ENCODE results near the gene NF1. TPM values are rescaled to one million over a fixed set of nuclear protein-coding genes. Genes with fewer than 3 reads are reported as not detected.
A peak's percentile ranks its signal among the peaks of the same experiment; 100 is the strongest.
"Not testable (repeated sequence)": the region's sequence is repeated elsewhere in the genome, so short reads cannot be mapped to it uniquely, and the experiment has no call there.

NF1 gene, protein sequence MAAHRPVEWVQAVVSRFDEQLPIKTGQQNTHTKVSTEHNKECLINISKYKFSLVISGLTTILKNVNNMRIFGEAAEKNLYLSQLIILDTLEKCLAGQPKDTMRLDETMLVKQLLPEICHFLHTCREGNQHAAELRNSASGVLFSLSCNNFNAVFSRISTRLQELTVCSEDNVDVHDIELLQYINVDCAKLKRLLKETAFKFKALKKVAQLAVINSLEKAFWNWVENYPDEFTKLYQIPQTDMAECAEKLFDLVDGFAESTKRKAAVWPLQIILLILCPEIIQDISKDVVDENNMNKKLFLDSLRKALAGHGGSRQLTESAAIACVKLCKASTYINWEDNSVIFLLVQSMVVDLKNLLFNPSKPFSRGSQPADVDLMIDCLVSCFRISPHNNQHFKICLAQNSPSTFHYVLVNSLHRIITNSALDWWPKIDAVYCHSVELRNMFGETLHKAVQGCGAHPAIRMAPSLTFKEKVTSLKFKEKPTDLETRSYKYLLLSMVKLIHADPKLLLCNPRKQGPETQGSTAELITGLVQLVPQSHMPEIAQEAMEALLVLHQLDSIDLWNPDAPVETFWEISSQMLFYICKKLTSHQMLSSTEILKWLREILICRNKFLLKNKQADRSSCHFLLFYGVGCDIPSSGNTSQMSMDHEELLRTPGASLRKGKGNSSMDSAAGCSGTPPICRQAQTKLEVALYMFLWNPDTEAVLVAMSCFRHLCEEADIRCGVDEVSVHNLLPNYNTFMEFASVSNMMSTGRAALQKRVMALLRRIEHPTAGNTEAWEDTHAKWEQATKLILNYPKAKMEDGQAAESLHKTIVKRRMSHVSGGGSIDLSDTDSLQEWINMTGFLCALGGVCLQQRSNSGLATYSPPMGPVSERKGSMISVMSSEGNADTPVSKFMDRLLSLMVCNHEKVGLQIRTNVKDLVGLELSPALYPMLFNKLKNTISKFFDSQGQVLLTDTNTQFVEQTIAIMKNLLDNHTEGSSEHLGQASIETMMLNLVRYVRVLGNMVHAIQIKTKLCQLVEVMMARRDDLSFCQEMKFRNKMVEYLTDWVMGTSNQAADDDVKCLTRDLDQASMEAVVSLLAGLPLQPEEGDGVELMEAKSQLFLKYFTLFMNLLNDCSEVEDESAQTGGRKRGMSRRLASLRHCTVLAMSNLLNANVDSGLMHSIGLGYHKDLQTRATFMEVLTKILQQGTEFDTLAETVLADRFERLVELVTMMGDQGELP (N-terminal part only)
- 100 to 1,000 TPM in 1 of 4 donors, 10 to 100 TPM in 3; 34.8 to 106 (median 59.2) TPM for total RNA-seq

DNA sequence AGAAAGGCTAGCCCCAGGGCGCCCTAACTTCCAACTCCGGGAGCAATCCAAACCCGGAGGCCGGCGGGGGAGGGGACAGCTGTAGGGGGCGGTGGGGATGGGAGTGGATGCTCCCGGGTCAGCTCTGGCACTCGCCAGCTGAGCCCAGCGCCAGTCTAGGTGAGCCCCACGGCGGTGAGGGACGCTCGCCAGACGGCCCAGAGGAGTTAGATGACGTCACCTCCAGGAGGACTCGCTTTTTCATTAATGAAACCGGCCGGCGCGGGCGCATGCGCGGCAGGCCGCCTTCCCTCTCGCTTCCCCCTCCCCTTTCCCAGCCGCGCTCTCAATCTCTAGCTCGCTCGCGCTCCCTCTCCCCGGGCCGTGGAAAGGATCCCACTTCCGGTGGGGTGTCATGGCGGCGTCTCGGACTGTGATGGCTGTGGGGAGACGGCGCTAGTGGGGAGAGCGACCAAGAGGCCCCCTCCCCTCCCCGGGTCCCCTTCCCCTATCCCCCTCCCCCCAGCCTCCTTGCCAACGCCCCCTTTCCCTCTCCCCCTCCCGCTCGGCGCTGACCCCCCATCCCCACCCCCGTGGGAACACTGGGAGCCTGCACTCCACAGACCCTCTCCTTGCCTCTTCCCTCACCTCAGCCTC lies at the start of gene NF1:
TSS of gene NF1 (plus strand) at position 378 of the 636 bp plus-strand sequence. CDS start 333 bp downstream, outside the sequence.
- Histone ChIP-seq H3K4me3 (peak within 1 kb of the TSS; percentile 83 to 97 (median 94)), H3K36me3 (no peaks in the 10 kb centered on the region), H3K4me1 (peaks cover 0 to 17% (median 12%) of the 10 kb centered on the region in 4 donors), H3K27me3 (no peaks in the 10 kb centered on the region), H3K27ac (peak within 1 kb of the TSS; percentile 89 to 97 (median 94)), H3K9me3 (no peaks in the 10 kb centered on the region)
- peak; percentile 97 for DNase-seq
- peak; percentile 71 for TF ChIP-seq POLR2A (IDR thresholded peaks at IDR 0.05)
- TF ChIP-seq, protein P1, sequence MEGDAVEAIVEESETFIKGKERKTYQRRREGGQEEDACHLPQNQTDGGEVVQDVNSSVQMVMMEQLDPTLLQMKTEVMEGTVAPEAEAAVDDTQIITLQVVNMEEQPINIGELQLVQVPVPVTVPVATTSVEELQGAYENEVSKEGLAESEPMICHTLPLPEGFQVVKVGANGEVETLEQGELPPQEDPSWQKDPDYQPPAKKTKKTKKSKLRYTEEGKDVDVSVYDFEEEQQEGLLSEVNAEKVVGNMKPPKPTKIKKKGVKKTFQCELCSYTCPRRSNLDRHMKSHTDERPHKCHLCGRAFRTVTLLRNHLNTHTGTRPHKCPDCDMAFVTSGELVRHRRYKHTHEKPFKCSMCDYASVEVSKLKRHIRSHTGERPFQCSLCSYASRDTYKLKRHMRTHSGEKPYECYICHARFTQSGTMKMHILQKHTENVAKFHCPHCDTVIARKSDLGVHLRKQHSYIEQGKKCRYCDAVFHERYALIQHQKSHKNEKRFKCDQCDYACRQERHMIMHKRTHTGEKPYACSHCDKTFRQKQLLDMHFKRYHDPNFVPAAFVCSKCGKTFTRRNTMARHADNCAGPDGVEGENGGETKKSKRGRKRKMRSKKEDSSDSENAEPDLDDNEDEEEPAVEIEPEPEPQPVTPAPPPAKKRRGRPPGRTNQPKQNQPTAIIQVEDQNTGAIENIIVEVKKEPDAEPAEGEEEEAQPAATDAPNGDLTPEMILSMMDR (IDR thresholded peaks at IDR 0.05), result no peak
- TF ChIP-seq POLR2AphosphoS5 (IDR thresholded peaks at IDR 0.05), result peak; percentile 65 to 89 (median 88)
- TF ChIP-seq EP300 (IDR thresholded peaks at IDR 0.05; ENCODE audit: low read depth), result no peak
- WGBS, 2 donors (ENCODE audit: low coverage in 1 of 2), result 0% methylated on average over 40 of the region's 45 CpGs; no CpG with 5 or more reads in 1 of the 2 donors
- intact Hi-C loops (cut with DNase I; ENCODE audit: low total_unique reads), result no loop called here
- in situ Hi-C loops (cut with MboI; ENCODE audit: low pct_ligation_motif_present in 1 of 4, low pct_unique_long_range_greater_than_20kb in 1 of 4, low sequenced_read_pairs in 3 of 4), result loop anchor here in 1 of 4 donors (10.0 kb wide), 1 partner anchor 80 kb away; no protein-coding TSS in a partner anchor

DNA sequence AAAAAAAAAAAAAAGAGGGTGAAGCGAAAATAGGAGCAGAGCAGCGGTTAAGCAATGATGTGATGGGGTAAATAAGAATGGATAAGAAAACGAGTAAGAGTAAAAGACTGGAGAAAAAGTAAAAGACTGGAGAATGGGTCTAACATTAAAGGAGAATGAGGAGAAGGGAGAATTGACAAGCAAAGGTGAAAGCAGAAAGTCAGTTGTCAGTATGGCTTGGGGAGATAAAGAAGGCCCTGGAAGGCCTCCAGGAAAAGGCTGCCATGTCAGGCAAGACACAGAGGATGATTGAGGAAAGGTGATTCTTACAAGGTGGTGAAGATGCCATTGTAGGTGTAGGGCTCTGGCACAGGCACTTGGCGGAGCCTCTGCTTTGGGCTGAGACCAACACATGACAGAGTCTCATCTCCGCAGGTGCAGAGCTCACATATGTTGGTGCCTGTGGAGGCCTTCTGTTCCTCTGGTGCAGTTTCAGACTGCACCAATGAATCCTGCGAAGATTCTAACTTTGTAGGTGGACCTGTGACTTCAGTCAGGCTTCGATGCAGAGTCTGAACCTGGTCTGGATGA lies 47.8 kb upstream of the NF1 start:
- H3K4me1 ChIP-seq; DNase-seq; H3K36me3 ChIP-seq; H3K9me3 ChIP-seq; intact Hi-C loops (cut with DNase I; ENCODE audit: low total_unique reads); in situ Hi-C loops (cut with MboI; ENCODE audit: low pct_ligation_motif_present in 1 of 4, low pct_unique_long_range_greater_than_20kb in 1 of 4, low sequenced_read_pairs in 3 of 4); H3K27ac ChIP-seq; H3K4me3 ChIP-seq; H3K27me3 ChIP-seq: not testable (repeated sequence)
- 40 to 94% methylated on average over 1 to 5 of the region's 7 CpGs for WGBS, 2 donors (ENCODE audit: low coverage in 1 of 2)

DNA sequence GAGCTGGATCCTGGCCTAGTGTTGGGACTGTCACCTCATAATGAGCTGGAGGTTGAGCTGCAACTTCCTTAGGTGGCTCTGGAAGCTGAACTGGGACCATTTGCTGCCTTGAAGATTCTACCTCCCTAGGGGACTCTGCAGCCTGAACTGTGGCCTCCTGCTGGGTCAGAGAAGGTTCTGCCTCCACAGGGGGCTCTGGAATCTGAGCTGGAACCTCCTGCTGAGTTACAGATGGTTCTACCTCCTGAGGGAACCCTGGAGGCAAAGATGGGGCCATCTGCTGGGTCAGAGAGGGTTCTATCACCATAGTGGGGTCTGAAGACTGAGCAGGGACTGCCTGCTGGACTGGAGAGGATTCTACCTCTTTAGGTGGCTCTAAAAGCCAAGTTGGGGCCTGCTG lies 46.6 kb upstream of the NF1 start:
- in situ Hi-C loops (cut with MboI; ENCODE audit: low pct_ligation_motif_present in 1 of 4, low pct_unique_long_range_greater_than_20kb in 1 of 4, low sequenced_read_pairs in 3 of 4), result no loop called here
- H3K4me1 ChIP-seq, result no peaks in the 10 kb centered on the region
- H3K36me3 ChIP-seq, result no peaks in the 10 kb centered on the region
- intact Hi-C loops (cut with DNase I; ENCODE audit: low total_unique reads), result no loop called here
- no peak for DNase-seq
- no peaks in the 10 kb centered on the region for H3K27me3 ChIP-seq
- H3K4me3 ChIP-seq, result no peak overlapping the region
- no peak overlapping the region for H3K27ac ChIP-seq
- H3K9me3 ChIP-seq, result no peaks in the 10 kb centered on the region
- no peak for TF ChIP-seq POLR2A (IDR thresholded peaks at IDR 0.05)

DNA sequence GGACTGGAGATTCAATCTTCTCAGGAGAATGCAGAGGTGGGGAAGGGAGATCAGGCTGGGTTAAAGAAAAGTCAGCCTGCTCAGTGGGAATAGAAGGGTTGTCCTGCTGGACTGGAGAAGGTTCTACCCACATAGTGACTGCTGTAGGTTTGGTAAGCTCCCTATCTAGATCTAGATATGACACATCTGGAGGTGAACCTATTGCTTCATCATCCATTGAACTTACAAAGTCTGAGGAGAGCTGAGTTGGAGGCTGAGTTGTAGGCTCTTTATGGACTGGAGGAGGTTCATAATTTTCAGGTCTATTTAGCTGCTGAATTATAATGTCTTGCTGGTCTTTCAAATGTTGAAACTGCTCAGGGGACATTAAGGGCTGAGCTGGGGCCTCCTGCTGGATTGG lies 46.0 kb upstream of the NF1 start:
- no peaks in the 10 kb centered on the region for H3K9me3 ChIP-seq
- H3K27ac ChIP-seq, result no peak overlapping the region
- TF ChIP-seq, protein P1 (IDR thresholded peaks at IDR 0.05), result no peak
- TF ChIP-seq POLR2A (IDR thresholded peaks at IDR 0.05), result no peak
- TF ChIP-seq EP300 (IDR thresholded peaks at IDR 0.05; ENCODE audit: low read depth), result no peak
- TF ChIP-seq POLR2AphosphoS5 (IDR thresholded peaks at IDR 0.05), result no peak
- no peak overlapping the region for H3K4me3 ChIP-seq
- H3K27me3 ChIP-seq, result no peaks in the 10 kb centered on the region
- in situ Hi-C loops (cut with MboI; ENCODE audit: low pct_ligation_motif_present in 1 of 4, low pct_unique_long_range_greater_than_20kb in 1 of 4, low sequenced_read_pairs in 3 of 4) (no loop called here), intact Hi-C loops (cut with DNase I; ENCODE audit: low total_unique reads) (no loop called here)
- H3K36me3 ChIP-seq, result no peaks in the 10 kb centered on the region
- no peak for DNase-seq
- H3K4me1 ChIP-seq, result no peaks in the 10 kb centered on the region
